ENCODE data around the gene GPC3.

DNA sequence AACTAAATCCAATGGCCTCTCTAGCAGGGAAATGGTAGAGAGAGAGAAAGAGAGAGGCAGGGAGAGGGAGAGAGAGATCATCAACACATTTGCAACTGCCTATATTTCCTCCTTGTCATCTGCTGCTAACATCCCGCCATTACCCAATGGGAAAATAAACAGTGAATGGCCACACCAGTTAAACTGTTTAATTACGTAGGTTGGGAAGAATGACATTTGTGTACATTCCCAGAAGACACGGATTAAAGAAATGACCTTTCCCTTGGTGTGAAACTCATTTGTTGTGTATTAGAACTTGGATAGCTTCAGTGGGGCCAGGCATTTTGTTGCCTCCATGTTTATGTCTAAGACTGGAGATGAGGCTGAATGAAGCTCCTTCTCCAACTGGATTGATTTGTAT lies 474.4 kb downstream of the GPC3 start:
- TF ChIP-seq NFIC (IDR thresholded peaks at IDR 0.05) = no peak
- TF ChIP-seq, protein P1, sequence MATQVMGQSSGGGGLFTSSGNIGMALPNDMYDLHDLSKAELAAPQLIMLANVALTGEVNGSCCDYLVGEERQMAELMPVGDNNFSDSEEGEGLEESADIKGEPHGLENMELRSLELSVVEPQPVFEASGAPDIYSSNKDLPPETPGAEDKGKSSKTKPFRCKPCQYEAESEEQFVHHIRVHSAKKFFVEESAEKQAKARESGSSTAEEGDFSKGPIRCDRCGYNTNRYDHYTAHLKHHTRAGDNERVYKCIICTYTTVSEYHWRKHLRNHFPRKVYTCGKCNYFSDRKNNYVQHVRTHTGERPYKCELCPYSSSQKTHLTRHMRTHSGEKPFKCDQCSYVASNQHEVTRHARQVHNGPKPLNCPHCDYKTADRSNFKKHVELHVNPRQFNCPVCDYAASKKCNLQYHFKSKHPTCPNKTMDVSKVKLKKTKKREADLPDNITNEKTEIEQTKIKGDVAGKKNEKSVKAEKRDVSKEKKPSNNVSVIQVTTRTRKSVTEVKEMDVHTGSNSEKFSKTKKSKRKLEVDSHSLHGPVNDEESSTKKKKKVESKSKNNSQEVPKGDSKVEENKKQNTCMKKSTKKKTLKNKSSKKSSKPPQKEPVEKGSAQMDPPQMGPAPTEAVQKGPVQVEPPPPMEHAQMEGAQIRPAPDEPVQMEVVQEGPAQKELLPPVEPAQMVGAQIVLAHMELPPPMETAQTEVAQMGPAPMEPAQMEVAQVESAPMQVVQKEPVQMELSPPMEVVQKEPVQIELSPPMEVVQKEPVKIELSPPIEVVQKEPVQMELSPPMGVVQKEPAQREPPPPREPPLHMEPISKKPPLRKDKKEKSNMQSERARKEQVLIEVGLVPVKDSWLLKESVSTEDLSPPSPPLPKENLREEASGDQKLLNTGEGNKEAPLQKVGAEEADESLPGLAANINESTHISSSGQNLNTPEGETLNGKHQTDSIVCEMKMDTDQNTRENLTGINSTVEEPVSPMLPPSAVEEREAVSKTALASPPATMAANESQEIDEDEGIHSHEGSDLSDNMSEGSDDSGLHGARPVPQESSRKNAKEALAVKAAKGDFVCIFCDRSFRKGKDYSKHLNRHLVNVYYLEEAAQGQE (IDR thresholded peaks at IDR 0.05; ENCODE audit: low read depth) = no peak
- no peak for TF ChIP-seq EP300 (IDR thresholded peaks at IDR 0.05; ENCODE audit: borderline replicate concordance)
- no peak for TF ChIP-seq YY1 (IDR thresholded peaks at IDR 0.05; ENCODE audit: low read depth)
- no peak for TF ChIP-seq ZBTB7A (IDR thresholded peaks at IDR 0.05; ENCODE audit: low read depth)
- no peak for TF ChIP-seq TCF12 (IDR thresholded peaks at IDR 0.05; ENCODE audit: low read depth)
- TF ChIP-seq CEBPB (IDR thresholded peaks at IDR 0.05) = no peak
- no peak for TF ChIP-seq CREB1 (IDR thresholded peaks at IDR 0.05; ENCODE audit: low read depth)

Data from Ishikawa (cell line).